SK-N-SH treated with all-trans-retinoic acid at 6 μM for 48 hours (cell line): ENCODE measurements around the gene KCMF1.

ENCODE experiments used
- ARNTL ChIP-seq: fragments of 450-650 bp; formaldehyde crosslinking; IDR thresholded peaks from 2 replicates; pipeline ENCODE4 v1.5.0; 2020; ENCODE audit warnings: low read depth, mild to moderate bottlenecking, moderate library complexity, borderline replicate concordance
- BACH2 ChIP-seq: fragments of 250-450 bp; sonication (Bioruptor Pico); IDR thresholded peaks from 2 replicates; pipeline ENCODE4 v1.9.0; 2021; ENCODE audit warnings: mild to moderate bottlenecking, borderline replicate concordance
- CREB5 ChIP-seq: fragments of 250-450 bp; sonication (Bioruptor Pico); IDR thresholded peaks from 2 replicates; pipeline ENCODE4 v1.5.1; 2020; ENCODE audit warnings: low read depth, mild to moderate bottlenecking, moderate library complexity
- CSDC2 ChIP-seq: fragments of 250-450 bp; sonication (Bioruptor Pico); IDR thresholded peaks from 2 replicates; pipeline ENCODE4 v1.5.0; 2020; ENCODE audit warnings: mild to moderate bottlenecking, moderate library complexity
- ESRRG ChIP-seq: fragments of 250-450 bp; sonication (Bioruptor Pico); IDR thresholded peaks from 2 replicates; pipeline ENCODE4 v1.6.1; 2021; ENCODE audit warnings: mild to moderate bottlenecking
- OSR1 ChIP-seq: fragments of 250-450 bp; sonication (Bioruptor Pico); IDR thresholded peaks from 2 replicates; pipeline ENCODE4 v1.8.0; 2022; ENCODE audit warnings: moderate library complexity, mild to moderate bottlenecking, inconsistent platforms
- PATZ1 ChIP-seq: fragments of 250-450 bp; sonication (Bioruptor Pico); IDR thresholded peaks from 2 replicates; pipeline ENCODE4 v1.8.0; 2020; ENCODE audit warnings: mild to moderate bottlenecking, moderate library complexity, borderline replicate concordance
- TSHZ2 ChIP-seq: fragments of 250-450 bp; sonication (Bioruptor Pico); IDR thresholded peaks from 2 replicates; pipeline ENCODE4 v1.5.0; 2020; ENCODE audit warnings: mild to moderate bottlenecking, moderate library complexity
- ZNF70 ChIP-seq: fragments of 450-650 bp; formaldehyde crosslinking; IDR thresholded peaks from 2 replicates; pipeline ENCODE4 v1.5.0; 2020; ENCODE audit warnings: mild to moderate bottlenecking, moderate library complexity

- TF ChIP-seq TSHZ2 (CRISPR knock-in tag): no peak
- no peak for TF ChIP-seq CREB5
- TF ChIP-seq ZNF70 (CRISPR knock-in tag): peak; percentile 80; the same call in 1 of the 2 replicates
- TF ChIP-seq ARNTL (CRISPR knock-in tag): no peak
- TF ChIP-seq CSDC2: no peak
- no peak for TF ChIP-seq BACH2
- no peak for TF ChIP-seq PATZ1 (CRISPR knock-in tag)
- TF ChIP-seq ESRRG (CRISPR knock-in tag): no peak
- TF ChIP-seq OSR1 (CRISPR knock-in tag): no peak
Observed at GRCh38 chr2:85066874-85067351, 96.0 kb downstream of the KCMF1 start.
